Measurements from ENCODE around the gene BTBD6. TPM values are rescaled to one million over a fixed set of nuclear protein-coding genes. Genes with fewer than 3 reads are reported as not detected.
"Not testable (repeated sequence)": the region's sequence is repeated elsewhere in the genome, so short reads cannot be mapped to it uniquely, and the experiment has no call there.

Gene BTBD6
- total and polyA plus RNA-seq, 2 experiments from 2014 or later, result 42.2 to 47.5 TPM

DNA sequence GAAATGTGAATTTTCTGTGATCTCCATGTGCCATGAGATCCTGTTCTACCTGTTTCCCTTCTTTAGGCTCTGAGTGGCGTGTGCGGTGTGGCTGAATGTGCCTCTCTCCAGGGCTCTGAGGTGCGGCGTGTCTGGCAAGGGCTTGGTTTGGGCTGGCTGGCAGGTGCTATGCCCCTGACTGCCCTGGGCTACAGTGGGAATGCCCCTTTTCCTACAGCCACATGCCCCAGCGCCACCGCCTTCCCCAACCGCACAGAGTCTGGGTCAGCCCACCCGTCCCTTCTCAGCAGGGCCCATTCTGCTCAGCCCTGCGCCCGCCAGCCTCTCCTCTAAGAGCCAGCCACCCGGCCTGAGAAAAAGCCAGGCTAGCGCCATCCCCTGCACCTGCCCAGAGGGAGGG lies 24.7 kb downstream of the BTBD6 start:
- no peaks in the 10 kb centered on the region for H3K27me3 ChIP-seq
- peaks cover 34% of the 10 kb centered on the region for H3K79me2 ChIP-seq
- no peak for DNase-seq (ENCODE audit: low spot score)
- H3K4me3 ChIP-seq, result no peak overlapping the region
- no peaks in the 10 kb centered on the region for H3K36me3 ChIP-seq (replicated peaks; ENCODE audit: insufficient read depth, low read depth)
- H2AFZ ChIP-seq, result no peak overlapping the region
- no peaks in the 10 kb centered on the region for H3K9me3 ChIP-seq (ENCODE audit: low read depth)
- no peaks in the 10 kb centered on the region for H3K9me2 ChIP-seq (replicated peaks; ENCODE audit: insufficient read depth)
- TF ChIP-seq, protein P1, sequence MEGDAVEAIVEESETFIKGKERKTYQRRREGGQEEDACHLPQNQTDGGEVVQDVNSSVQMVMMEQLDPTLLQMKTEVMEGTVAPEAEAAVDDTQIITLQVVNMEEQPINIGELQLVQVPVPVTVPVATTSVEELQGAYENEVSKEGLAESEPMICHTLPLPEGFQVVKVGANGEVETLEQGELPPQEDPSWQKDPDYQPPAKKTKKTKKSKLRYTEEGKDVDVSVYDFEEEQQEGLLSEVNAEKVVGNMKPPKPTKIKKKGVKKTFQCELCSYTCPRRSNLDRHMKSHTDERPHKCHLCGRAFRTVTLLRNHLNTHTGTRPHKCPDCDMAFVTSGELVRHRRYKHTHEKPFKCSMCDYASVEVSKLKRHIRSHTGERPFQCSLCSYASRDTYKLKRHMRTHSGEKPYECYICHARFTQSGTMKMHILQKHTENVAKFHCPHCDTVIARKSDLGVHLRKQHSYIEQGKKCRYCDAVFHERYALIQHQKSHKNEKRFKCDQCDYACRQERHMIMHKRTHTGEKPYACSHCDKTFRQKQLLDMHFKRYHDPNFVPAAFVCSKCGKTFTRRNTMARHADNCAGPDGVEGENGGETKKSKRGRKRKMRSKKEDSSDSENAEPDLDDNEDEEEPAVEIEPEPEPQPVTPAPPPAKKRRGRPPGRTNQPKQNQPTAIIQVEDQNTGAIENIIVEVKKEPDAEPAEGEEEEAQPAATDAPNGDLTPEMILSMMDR (IDR thresholded peaks at IDR 0.05; ENCODE audit: poor library complexity), result no peak
- TF ChIP-seq EZH2 (IDR thresholded peaks at IDR 0.05; ENCODE audit: borderline replicate concordance) (no peak), EZH2phosphoT487 (IDR thresholded peaks at IDR 0.05; ENCODE audit: low read depth, severe bottlenecking, unreplicated experiment) (no peak)
- no peaks in the 10 kb centered on the region for H4K20me1 ChIP-seq (ENCODE audit: insufficient read depth, poor library complexity, severe bottlenecking)
- H3K4me2 ChIP-seq, result no peak overlapping the region
- no peak overlapping the region for H3K27ac ChIP-seq
- WGBS (ENCODE audit: low lambda C conversion rate, missing lambda C conversion rate), result 86% methylated on average over 11 of the region's 12 CpGs
- H3K4me1 ChIP-seq (ENCODE audit: insufficient read depth), result peaks cover 6% of the 10 kb centered on the region

DNA sequence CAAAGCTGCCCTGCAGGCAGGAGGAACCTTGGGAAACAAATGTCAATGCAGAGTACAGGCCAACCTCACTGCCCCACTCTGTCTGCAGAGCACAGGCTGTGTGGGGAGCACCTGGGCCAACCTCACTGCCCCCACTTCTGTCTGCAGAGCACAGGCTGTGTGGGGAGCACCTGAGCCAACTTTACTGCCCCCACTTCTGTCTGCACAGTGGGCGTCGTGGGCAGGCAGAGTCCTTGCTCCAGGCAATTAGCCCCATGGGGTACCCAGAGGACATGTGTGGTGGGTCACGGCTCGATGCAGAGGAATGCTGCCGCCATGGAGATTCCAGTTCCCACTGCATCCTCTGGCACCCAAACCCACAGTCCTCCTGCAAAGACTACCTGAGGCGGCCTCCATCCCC lies 26.3 kb downstream of the BTBD6 start:
- Histone ChIP-seq H3K9me2 (replicated peaks; ENCODE audit: insufficient read depth) (no peaks in the 10 kb centered on the region), H3K4me2 (no peak overlapping the region), H3K4me1 (ENCODE audit: insufficient read depth) (peaks cover 6% of the 10 kb centered on the region), H3K9me3 (ENCODE audit: low read depth) (no peaks in the 10 kb centered on the region), H3K36me3 (replicated peaks; ENCODE audit: insufficient read depth, low read depth) (no peaks in the 10 kb centered on the region), H3K27me3 (no peaks in the 10 kb centered on the region), H3K4me3 (no peak overlapping the region), H3K79me2 (peaks cover 48% of the 10 kb centered on the region), H3K27ac (no peak overlapping the region), H2AFZ (no peak overlapping the region), H4K20me1 (ENCODE audit: insufficient read depth, poor library complexity, severe bottlenecking) (no peaks in the 10 kb centered on the region)
- WGBS (ENCODE audit: low lambda C conversion rate, missing lambda C conversion rate), result 90% methylated on average over 6 of the region's 6 CpGs
- DNase-seq (ENCODE audit: low spot score), result no peak
- TF ChIP-seq, protein P1 (IDR thresholded peaks at IDR 0.05; ENCODE audit: poor library complexity), result no peak
- TF ChIP-seq EZH2phosphoT487 (IDR thresholded peaks at IDR 0.05; ENCODE audit: low read depth, severe bottlenecking, unreplicated experiment), result no peak

DNA sequence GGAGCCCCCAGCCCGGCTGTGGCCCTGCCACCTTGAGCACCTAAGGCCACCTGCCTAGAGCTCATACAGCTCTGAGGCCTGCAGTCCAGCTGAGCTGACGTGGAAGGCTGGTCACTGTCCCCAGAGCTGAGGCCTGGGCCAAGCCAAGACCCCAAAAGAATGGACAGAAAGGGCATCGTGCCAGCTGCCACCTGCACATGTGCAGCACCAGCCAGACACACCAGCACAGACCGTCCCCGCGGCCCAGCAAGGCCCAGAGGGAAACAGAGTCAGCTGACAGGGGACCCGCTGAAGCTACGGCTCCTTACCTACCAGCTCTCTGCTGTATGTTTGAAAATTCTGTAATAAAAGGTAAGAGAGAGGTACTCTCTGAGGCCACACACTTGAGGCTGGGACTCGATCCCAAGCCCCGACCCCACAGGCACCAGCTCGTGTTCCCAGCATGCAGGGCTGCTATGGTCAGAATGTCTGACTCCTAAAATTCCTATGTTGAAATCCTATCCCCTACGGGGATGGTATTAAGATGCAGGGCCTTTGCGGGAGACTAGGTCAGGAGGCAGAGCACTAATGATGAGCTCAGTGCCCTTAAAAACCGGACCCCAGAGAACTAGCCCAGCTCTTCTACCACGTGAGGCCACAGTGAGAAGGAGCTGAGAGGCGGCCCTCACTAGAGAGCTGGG lies 27.1 kb downstream of the BTBD6 start:
- H3K4me1 ChIP-seq (ENCODE audit: insufficient read depth), result peaks cover 6% of the 10 kb centered on the region
- peak overlapping the region; percentile 20 for H3K27ac ChIP-seq
- H2AFZ ChIP-seq, result no peak overlapping the region

DNA sequence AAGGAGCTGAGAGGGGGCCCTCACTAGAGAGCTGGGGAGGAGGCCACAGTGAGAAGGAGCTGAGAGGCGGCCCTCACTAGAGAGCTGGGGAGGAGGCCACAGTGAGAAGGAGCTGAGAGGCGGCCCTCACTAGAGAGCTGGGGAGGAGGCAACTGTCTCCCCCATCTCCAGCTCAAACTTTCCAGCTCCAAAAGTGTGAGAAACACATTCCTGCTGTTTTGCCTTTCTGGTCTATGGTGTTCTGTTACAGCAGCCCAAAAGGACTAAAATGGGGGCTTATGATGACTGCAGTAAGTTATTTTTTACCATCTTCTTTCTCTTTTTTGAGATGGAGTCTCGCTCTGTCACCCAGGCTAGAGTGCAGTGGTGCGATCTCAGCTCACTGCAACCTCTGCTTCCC lies 29.1 kb downstream of the BTBD6 start:
- H2AFZ ChIP-seq; H3K9me2 ChIP-seq (replicated peaks; ENCODE audit: insufficient read depth); H3K36me3 ChIP-seq (replicated peaks; ENCODE audit: insufficient read depth, low read depth); DNase-seq (ENCODE audit: low spot score); H3K27me3 ChIP-seq; H4K20me1 ChIP-seq (ENCODE audit: insufficient read depth, poor library complexity, severe bottlenecking); H3K4me3 ChIP-seq; H3K4me2 ChIP-seq; H3K4me1 ChIP-seq (ENCODE audit: insufficient read depth); H3K9me3 ChIP-seq (ENCODE audit: low read depth): not testable (repeated sequence)
- Histone ChIP-seq H3K27ac (peak overlapping the region; percentile 45), H3K79me2 (peaks cover 57% of the 10 kb centered on the region)
- 84% methylated on average over 3 of the region's 4 CpGs for WGBS (ENCODE audit: low lambda C conversion rate, missing lambda C conversion rate)

More for the DNA sequence above, 27.1 kb downstream of the BTBD6 start:
- 81% methylated on average over 16 of the region's 16 CpGs for WGBS (ENCODE audit: low lambda C conversion rate, missing lambda C conversion rate)
- no peaks in the 10 kb centered on the region for H3K9me3 ChIP-seq (ENCODE audit: low read depth)
- H3K27me3 ChIP-seq, result no peaks in the 10 kb centered on the region
- H3K79me2 ChIP-seq, result peaks cover 56% of the 10 kb centered on the region
- H3K4me3 ChIP-seq, result no peak overlapping the region
- no peaks in the 10 kb centered on the region for H3K9me2 ChIP-seq (replicated peaks; ENCODE audit: insufficient read depth)
- H4K20me1 ChIP-seq (ENCODE audit: insufficient read depth, poor library complexity, severe bottlenecking), result no peaks in the 10 kb centered on the region
- H3K36me3 ChIP-seq (replicated peaks; ENCODE audit: insufficient read depth, low read depth), result no peaks in the 10 kb centered on the region
- no peak for DNase-seq (ENCODE audit: low spot score)
- no peak overlapping the region for H3K4me2 ChIP-seq
- TF ChIP-seq EZH2phosphoT487 (IDR thresholded peaks at IDR 0.05; ENCODE audit: low read depth, severe bottlenecking, unreplicated experiment) (no peak), EZH2 (IDR thresholded peaks at IDR 0.05; ENCODE audit: borderline replicate concordance) (no peak)
- TF ChIP-seq, protein P1 (IDR thresholded peaks at IDR 0.05; ENCODE audit: poor library complexity), result no peak
